GM12864 (cell line): ENCODE measurements around the gene DNAH17.
A peak's percentile ranks its signal among the peaks of the same experiment; 100 is the strongest.

Experiments used
- DNase-seq: peaks from one replicate; pipeline ENCODE4 v3.0.0-alpha.2; 2011; ENCODE audit warnings: low read depth
- H3K4me3 ChIP-seq: 2 replicates; pipeline ENCODE4 v1.5.1; 2011; ENCODE audit warnings: mild to moderate bottlenecking, low read depth, low read length, control low read depth
- CTCF ChIP-seq: IDR thresholded peaks from 2 replicates; pipeline ENCODE4 v1.5.1; 2011; ENCODE audit warnings: low read depth, mild to moderate bottlenecking, moderate library complexity, low read length, control low read depth, inconsistent platforms; ENCODE audit errors: missing control alignments

The DNAH17 gene

GRCh38 chr17:78417531-78417909 is 159.7 kb downstream of the DNAH17 start:
- TF ChIP-seq CTCF: no peak
- no peak overlapping the region for H3K4me3 ChIP-seq
- no peak for DNase-seq

- TF ChIP-seq CTCF: no peak
- no peak overlapping the region for H3K4me3 ChIP-seq
- DNase-seq: no peak
These were observed 160.2 kb downstream of the DNAH17 start for GRCh38 chr17:78416791-78417530.

GRCh38 chr17:78415821-78416711 is 161.1 kb downstream of the DNAH17 start:
- TF ChIP-seq CTCF: no peak
- DNase-seq: no peak
- H3K4me3 ChIP-seq: no peak overlapping the region

- H3K4me3 ChIP-seq: no peak overlapping the region
- DNase-seq: no peak
- no peak for TF ChIP-seq CTCF
These were observed 162.7 kb downstream of the DNAH17 start for GRCh38 chr17:78414178-78415162.

GRCh38 chr17:78412403-78412802 is 164.8 kb downstream of the DNAH17 start:
- H3K4me3 ChIP-seq: no peak overlapping the region
- peak; percentile 49 for TF ChIP-seq CTCF
- no peak for DNase-seq

- DNase-seq: no peak
- no peak overlapping the region for H3K4me3 ChIP-seq
- no peak for TF ChIP-seq CTCF
These were observed 165.8 kb downstream of the DNAH17 start for GRCh38 chr17:78411241-78411857.
